Neural cell (in vitro differentiated cells): ENCODE measurements around the gene TARBP2.

Experiments used
- EP300 ChIP-seq: fragments of 450-650 bp; conservative IDR thresholded peaks from 2 replicates; pipeline ENCODE4 v1.6.1; 2014; ENCODE audit warnings: antibody characterized with exemption, mild to moderate bottlenecking, moderate library complexity; ENCODE audit not compliant: poor library complexity, severe bottlenecking
- EZH2 ChIP-seq: fragments of 200-600, 300-800 bp; shearing (Covaris generic), sonication (generic); IDR thresholded peaks from 2 replicates; pipeline ENCODE4 v1.6.1; 2014; ENCODE audit warnings: antibody characterized with exemption, low read length, borderline replicate concordance, mild to moderate bottlenecking; ENCODE audit not compliant: insufficient read depth, poor library complexity, severe bottlenecking
- POLR2AphosphoS5 ChIP-seq: IDR thresholded peaks from 2 replicates; pipeline ENCODE4 v1.6.1; 2012
- TF ChIP-seq, protein P1 (sequence below): fragments of 450-650 bp; IDR thresholded peaks from 2 replicates; pipeline ENCODE4 v1.5.1; 2014; ENCODE audit warnings: antibody characterized with exemption, mild to moderate bottlenecking, moderate library complexity; ENCODE audit not compliant: poor library complexity, severe bottlenecking

- TF ChIP-seq, protein P1, sequence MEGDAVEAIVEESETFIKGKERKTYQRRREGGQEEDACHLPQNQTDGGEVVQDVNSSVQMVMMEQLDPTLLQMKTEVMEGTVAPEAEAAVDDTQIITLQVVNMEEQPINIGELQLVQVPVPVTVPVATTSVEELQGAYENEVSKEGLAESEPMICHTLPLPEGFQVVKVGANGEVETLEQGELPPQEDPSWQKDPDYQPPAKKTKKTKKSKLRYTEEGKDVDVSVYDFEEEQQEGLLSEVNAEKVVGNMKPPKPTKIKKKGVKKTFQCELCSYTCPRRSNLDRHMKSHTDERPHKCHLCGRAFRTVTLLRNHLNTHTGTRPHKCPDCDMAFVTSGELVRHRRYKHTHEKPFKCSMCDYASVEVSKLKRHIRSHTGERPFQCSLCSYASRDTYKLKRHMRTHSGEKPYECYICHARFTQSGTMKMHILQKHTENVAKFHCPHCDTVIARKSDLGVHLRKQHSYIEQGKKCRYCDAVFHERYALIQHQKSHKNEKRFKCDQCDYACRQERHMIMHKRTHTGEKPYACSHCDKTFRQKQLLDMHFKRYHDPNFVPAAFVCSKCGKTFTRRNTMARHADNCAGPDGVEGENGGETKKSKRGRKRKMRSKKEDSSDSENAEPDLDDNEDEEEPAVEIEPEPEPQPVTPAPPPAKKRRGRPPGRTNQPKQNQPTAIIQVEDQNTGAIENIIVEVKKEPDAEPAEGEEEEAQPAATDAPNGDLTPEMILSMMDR = no peak
- TF ChIP-seq EP300 (no peak), POLR2AphosphoS5 (no peak), EZH2 (no peak)
Observed at GRCh38 chr12:53518381-53518780, 17.3 kb downstream of the TARBP2 start.
